Measurements from ENCODE around the gene ABHD8.

ABHD8 gene, protein sequence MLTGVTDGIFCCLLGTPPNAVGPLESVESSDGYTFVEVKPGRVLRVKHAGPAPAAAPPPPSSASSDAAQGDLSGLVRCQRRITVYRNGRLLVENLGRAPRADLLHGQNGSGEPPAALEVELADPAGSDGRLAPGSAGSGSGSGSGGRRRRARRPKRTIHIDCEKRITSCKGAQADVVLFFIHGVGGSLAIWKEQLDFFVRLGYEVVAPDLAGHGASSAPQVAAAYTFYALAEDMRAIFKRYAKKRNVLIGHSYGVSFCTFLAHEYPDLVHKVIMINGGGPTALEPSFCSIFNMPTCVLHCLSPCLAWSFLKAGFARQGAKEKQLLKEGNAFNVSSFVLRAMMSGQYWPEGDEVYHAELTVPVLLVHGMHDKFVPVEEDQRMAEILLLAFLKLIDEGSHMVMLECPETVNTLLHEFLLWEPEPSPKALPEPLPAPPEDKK

DNA sequence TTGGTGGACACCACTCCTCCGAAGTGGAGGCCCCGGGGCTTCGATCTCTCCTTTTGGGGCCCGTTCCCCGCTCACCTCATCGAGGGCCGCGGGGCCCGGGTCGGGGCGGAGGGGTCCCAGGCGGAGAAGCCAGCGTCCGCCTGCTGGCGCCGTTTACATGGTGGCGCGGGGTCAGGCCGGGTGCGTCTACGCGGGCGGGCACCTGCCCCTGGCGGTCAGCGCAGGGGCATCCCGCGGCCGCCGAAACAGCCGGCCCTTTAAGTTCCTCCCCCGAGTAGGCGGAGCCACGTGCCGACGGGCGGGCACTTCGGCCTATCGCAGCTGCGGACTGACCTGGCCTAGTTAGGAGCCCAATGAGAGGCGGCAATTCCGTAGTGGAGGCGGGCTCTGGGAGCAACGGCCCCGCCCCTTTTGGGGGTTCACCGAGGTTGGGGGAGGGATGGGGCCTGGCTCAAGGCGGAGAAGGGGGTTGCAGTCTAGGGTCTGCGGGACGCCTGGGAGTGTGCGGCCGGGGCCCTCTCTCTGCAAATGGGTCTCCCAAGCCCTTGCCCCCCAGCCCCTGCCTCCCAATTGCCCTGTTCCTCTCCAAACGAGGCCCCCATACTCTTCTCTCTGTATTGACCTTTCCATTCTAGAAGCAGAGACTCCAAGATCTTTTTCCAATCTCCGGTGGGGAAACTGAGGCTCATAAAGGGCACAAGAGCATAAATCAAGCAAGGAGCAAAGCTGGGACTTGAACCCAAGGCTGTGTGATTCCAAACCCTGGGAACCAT lies at the start of gene ABHD8:
Gene ABHD8 (minus strand): TSS at position 259 of the 773 bp plus-strand sequence. CDS start 1,809 bp downstream, outside the sequence.
- Histone ChIP-seq H3K27me3 (replicated peaks; ENCODE audit: insufficient read depth, low read length) (no peaks in the 10 kb centered on the region), H2AFZ (ENCODE audit: low read length) (peak within 1 kb of the TSS; percentile 87), H3K36me3 (replicated peaks; ENCODE audit: insufficient read depth, low read length) (no peaks in the 10 kb centered on the region), H3K79me2 (ENCODE audit: low read length) (peaks cover 20% of the 10 kb centered on the region), H3K4me2 (ENCODE audit: low read depth, low read length) (peak within 1 kb of the TSS; percentile 89), H3K9me2 (replicated peaks; ENCODE audit: insufficient read depth, low read length) (no peaks in the 10 kb centered on the region), H3K9ac (ENCODE audit: low read length) (peak within 1 kb of the TSS; percentile 72; the same call in 1 of the 2 replicates), H3K9me3 (replicated peaks; ENCODE audit: insufficient read depth, low read length) (no peaks in the 10 kb centered on the region), H4K20me1 (ENCODE audit: insufficient read depth, low read length) (no peaks in the 10 kb centered on the region), H3K27ac (ENCODE audit: low read length) (no peak within 1 kb of the TSS), H3K4me1 (ENCODE audit: low read length) (peaks cover 17% of the 10 kb centered on the region), H3F3A (ENCODE audit: insufficient read depth, low read length) (peaks cover 24% of the 10 kb centered on the region), H3K4me3 (ENCODE audit: low read length) (peak within 1 kb of the TSS; percentile 77)
- no peak for TF ChIP-seq EZH2 (optimal IDR thresholded peaks at IDR 0.05; ENCODE audit: low read depth, low read length)
- TF ChIP-seq, protein P1, sequence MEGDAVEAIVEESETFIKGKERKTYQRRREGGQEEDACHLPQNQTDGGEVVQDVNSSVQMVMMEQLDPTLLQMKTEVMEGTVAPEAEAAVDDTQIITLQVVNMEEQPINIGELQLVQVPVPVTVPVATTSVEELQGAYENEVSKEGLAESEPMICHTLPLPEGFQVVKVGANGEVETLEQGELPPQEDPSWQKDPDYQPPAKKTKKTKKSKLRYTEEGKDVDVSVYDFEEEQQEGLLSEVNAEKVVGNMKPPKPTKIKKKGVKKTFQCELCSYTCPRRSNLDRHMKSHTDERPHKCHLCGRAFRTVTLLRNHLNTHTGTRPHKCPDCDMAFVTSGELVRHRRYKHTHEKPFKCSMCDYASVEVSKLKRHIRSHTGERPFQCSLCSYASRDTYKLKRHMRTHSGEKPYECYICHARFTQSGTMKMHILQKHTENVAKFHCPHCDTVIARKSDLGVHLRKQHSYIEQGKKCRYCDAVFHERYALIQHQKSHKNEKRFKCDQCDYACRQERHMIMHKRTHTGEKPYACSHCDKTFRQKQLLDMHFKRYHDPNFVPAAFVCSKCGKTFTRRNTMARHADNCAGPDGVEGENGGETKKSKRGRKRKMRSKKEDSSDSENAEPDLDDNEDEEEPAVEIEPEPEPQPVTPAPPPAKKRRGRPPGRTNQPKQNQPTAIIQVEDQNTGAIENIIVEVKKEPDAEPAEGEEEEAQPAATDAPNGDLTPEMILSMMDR (IDR thresholded peaks at IDR 0.05; ENCODE audit: low read length), result peak; percentile 50
- peak; percentile 96 for DNase-seq

DNA sequence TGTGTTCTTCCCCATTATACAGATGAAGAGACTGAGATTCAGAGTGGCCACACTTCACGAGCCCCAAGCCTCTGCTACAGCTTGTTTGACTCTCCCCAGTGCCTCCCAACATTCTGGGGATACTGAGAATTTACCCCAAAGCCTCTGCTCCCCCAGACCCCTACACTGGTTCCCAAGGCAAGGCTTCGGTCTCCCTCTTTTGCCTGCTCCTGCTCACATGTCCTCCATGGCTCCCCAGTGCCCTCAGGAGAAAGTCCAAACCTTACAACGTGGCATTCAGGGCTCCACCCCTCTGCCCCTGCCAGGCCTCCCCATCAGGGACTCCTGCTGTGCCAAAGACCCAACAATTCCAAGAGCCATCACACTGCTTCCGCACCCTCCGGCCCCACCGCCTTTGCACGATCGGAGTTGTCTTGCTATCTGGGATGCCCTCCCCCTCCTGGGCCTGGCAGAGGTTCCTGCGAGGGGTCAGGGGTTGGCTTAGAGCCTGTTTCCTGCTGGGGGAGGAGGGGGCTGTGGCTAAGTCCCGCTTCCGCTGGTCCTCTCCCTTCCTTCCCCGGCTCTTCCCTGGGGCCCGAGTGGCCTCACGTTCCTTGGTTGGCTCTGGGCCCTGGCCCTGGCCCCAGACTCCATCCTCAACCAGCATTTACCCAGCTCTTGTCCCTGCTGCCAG lies 49.5 kb upstream of the ABHD8 start:
- H3K9me3 ChIP-seq (replicated peaks; ENCODE audit: insufficient read depth, low read length), result no peaks in the 10 kb centered on the region
- H2AFZ ChIP-seq (ENCODE audit: low read length), result no peak overlapping the region
- H3K4me1 ChIP-seq (ENCODE audit: low read length), result no peaks in the 10 kb centered on the region
- no peaks in the 10 kb centered on the region for H3K79me2 ChIP-seq (ENCODE audit: low read length)
- H3K27me3 ChIP-seq (replicated peaks; ENCODE audit: insufficient read depth, low read length), result peaks cover 28% of the 10 kb centered on the region
- H3K27ac ChIP-seq (ENCODE audit: low read length), result no peak overlapping the region
- no peak overlapping the region for H3K4me3 ChIP-seq (ENCODE audit: low read length)
- no peaks in the 10 kb centered on the region for H3K36me3 ChIP-seq (replicated peaks; ENCODE audit: insufficient read depth, low read length)
- TF ChIP-seq EZH2phosphoT487 (IDR thresholded peaks at IDR 0.05; ENCODE audit: low read length) (no peak), EZH2 (optimal IDR thresholded peaks at IDR 0.05; ENCODE audit: low read depth, low read length) (no peak)
- TF ChIP-seq, protein P1 (IDR thresholded peaks at IDR 0.05; ENCODE audit: low read length), result no peak
- no peaks in the 10 kb centered on the region for H4K20me1 ChIP-seq (ENCODE audit: insufficient read depth, low read length)
- H3K4me2 ChIP-seq (ENCODE audit: low read depth, low read length), result no peak overlapping the region
- no peaks in the 10 kb centered on the region for H3F3A ChIP-seq (ENCODE audit: insufficient read depth, low read length)
- no peaks in the 10 kb centered on the region for H3K9me2 ChIP-seq (replicated peaks; ENCODE audit: insufficient read depth, low read length)
- no peak for DNase-seq
- no peak overlapping the region for H3K9ac ChIP-seq (ENCODE audit: low read length)

DNA sequence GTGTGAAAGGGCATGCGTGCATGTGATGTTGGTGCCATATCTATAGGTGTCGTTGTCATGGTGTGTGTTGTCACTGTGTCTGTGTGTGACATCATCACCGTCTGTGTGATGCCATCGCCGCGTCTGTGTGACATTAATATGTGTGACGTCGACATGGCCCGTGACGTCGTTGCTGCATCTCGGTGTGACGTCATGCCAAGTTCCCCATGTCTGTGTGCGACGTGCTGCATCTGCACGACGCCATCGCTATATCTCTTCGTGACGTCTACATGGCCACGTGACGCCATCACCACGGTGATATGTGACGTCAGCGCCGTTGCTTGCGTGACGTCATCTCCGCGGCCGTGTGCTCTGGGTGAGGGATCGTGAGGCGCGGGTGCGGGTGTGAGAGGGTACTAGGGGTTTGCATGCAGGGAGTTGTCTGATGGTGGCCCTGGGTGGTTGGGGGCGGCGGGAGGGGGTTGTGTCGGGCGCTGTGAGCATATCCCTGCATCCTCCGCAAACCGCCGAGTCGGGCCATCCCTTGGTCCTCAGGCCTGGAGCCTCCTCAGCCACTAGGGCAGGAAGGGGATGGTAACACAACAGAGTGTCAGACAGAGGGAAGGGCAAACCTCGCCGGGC lies 48.7 kb upstream of the ABHD8 start:
- no peaks in the 10 kb centered on the region for H3K9me3 ChIP-seq (replicated peaks; ENCODE audit: insufficient read depth, low read length)
- H3K79me2 ChIP-seq (ENCODE audit: low read length), result no peaks in the 10 kb centered on the region
- H3K9me2 ChIP-seq (replicated peaks; ENCODE audit: insufficient read depth, low read length), result no peaks in the 10 kb centered on the region
- H3K4me2 ChIP-seq (ENCODE audit: low read depth, low read length), result no peak overlapping the region
- H3K36me3 ChIP-seq (replicated peaks; ENCODE audit: insufficient read depth, low read length), result no peaks in the 10 kb centered on the region
- DNase-seq, result no peak
- H3K9ac ChIP-seq (ENCODE audit: low read length), result no peak overlapping the region
- no peaks in the 10 kb centered on the region for H3K4me1 ChIP-seq (ENCODE audit: low read length)
- TF ChIP-seq EZH2phosphoT487 (IDR thresholded peaks at IDR 0.05; ENCODE audit: low read length) (no peak), EZH2 (optimal IDR thresholded peaks at IDR 0.05; ENCODE audit: low read depth, low read length) (no peak)
- TF ChIP-seq, protein P1 (IDR thresholded peaks at IDR 0.05; ENCODE audit: low read length), result no peak
- H3F3A ChIP-seq (ENCODE audit: insufficient read depth, low read length), result no peaks in the 10 kb centered on the region
- H3K4me3 ChIP-seq (ENCODE audit: low read length), result no peak overlapping the region
- no peaks in the 10 kb centered on the region for H4K20me1 ChIP-seq (ENCODE audit: insufficient read depth, low read length)
- peaks cover 28% of the 10 kb centered on the region for H3K27me3 ChIP-seq (replicated peaks; ENCODE audit: insufficient read depth, low read length)
- no peak overlapping the region for H2AFZ ChIP-seq (ENCODE audit: low read length)
- no peak overlapping the region for H3K27ac ChIP-seq (ENCODE audit: low read length)
